Middle frontal gyrus (tissue), 1 donor: ENCODE measurements around the gene LEMD2.

Source experiments
- DNase-seq: peaks from one replicate; pipeline ENCODE4 v3.0.0-alpha.2; 2015; ENCODE audit warnings: low spot score; ENCODE audit errors: extremely low spot score

LEMD2 gene

GRCh38 chr6:33820243-33820642 lies 31.3 kb upstream of the LEMD2 start:
- no peak for DNase-seq

DNA sequence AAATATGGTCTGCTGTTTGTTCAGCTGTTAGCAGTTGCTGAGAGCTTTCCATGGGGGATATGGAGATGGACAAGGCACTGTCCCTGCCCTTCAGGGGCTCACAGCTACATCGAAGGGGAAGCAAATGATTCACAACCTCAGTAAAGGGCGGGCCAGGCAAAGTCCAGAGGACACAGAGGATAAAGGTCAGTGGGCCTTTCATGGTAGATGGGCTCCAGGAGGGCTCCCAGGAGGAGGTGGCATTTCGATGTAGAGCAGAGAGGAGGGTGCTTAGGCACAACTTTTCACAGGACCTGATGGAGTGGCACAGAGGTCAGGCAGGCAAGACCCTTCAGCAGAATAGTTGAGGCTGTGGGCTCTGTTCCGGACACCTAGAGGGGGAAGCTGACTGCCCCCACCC lies 30.1 kb upstream of the LEMD2 start:
- DNase-seq, result no peak

DNA sequence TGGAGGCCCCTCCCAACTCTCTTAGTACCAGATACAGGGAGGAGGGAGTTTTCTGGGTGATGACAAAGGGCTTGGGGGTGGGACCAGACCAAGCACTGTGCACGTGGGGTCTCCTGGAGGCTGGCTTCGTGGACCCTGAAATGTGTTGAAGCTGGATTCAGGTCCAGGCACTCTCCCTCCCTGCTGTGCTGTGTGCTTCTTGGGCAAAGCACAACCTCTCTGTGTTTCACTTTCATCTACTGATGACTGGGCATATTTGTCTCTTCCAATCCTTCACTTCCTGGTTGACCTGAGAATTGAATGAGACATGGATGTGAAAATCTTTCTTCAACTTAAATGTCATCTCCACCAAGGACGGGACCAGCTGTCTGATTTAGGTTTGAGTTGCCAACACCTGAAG lies 29.4 kb upstream of the LEMD2 start:
- no peak for DNase-seq

GRCh38 chr6:33817489-33817888 lies 28.6 kb upstream of the LEMD2 start:
- no peak for DNase-seq

- DNase-seq, result no peak
These were observed 28.0 kb upstream of the LEMD2 start for GRCh38 chr6:33816911-33817310.

GRCh38 chr6:33815854-33816253 lies 26.9 kb upstream of the LEMD2 start:
- no peak for DNase-seq

DNA sequence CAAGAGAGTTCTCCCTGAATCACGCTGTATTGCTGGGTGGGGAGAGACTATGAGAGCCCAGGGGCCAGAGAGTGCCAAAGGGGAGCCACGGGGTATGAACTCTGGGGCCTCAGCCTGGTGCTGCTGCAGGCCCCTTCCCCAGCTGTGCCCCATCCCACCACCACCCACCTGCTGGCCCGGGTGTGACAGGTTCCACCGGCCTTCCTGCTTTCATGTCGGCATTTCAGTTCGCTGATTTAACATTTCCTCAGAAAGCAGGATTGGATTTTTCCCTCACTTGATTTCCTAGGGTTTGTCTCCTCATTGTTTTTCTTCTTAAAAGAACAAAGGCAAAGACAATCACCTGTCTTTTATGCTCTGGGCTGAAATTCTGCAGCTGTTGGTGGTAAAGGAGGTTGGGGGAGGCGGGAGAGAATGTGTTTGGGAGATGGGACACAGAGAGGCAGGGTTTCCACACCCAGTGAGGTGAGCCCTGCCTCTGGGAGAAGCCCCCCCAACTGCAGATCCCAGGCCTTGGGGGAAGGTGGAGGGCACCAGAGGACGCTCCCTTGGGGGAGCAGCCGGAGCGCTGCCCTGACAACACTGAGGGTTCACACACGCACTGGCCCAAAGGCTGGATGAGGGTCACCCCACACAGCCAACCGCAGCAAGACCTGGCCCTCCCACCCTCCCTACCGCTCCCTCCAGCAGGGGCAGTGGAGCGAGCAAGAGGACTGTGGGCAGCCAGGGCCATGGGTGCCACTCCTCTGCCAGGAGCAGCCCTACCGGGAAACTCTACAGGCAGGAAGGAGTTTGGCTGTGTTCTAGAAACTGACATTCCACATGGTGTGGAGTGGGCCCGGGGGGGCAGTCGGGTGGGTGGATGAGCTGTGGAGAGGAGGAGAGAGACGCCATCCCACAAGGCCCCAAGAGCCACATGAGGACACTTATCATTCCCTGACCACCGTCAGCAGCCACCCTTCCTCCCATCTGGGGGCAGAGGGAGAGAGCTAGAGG lies 25.4 kb upstream of the LEMD2 start:
- no peak for DNase-seq

DNA sequence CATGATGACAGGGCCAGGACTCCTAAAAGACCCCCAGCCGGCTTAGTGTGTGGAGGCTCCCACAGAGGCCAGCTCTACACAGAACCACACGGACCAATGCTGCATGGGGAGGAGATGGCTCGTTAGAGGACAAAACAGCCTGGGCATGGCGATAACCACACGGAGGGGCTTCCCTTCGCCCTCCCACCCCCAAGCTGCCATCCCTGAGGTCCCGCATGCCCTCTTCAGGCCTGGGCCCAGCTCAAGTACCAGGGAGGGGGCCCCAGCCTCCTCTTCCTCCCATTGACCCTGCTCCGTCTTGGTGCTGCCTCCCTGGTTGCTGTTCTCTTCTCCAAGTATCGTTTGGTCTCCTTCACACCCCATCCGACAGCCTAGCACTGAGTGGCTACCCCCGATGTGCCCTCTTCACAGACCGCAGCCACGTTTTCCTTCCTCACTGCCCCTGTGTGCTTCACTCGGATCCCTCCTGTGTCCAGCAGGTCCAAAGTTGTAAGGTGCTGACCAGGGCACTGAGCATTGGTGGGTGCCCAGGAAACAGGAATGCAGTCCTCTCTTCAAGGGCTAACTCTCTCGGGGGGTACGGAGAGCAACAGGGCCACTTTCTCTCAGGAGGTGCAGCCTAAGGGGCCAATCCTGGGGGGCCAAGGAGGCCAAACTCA lies 24.4 kb upstream of the LEMD2 start:
- no peak for DNase-seq

DNA sequence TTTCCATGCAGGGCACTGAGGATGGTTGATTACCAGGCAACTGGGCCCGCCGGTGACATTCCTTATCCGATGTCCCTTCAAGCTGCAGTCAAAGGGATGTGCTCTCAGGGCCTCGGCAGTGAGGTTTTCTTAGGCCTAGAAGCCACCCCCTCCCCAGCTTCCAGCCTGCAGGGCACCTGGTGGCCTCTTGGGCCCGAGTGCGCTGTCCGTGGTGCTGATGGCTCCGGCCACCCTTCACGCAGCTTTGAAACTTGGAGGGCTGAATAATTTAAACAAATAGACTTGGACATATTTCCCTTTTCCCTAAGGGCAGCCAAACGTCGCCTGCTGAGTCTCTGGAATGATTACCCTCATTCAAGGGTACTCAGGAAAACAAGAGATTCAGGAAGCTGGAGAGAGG lies 23.7 kb upstream of the LEMD2 start:
- no peak for DNase-seq

DNA sequence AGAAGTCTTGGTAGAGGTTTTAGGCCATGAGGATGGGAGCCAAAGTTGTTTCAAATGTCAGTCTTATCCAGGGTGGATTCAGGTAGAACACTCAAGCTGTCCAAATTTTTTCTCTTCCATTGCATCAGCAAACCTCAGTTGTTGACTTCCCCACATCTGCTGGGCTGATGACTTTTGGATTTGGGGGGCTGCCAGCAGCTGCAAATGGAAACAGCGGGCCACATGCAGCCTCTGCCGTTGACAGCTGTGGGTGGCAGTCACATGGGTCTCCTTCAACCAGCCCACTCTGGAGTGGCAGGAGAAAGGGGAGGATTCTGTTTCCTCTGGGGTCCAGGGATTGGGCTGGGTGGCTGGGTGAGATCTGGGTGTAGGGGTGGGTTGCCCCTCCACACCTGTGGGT lies 20.7 kb upstream of the LEMD2 start:
- no peak for DNase-seq

DNA sequence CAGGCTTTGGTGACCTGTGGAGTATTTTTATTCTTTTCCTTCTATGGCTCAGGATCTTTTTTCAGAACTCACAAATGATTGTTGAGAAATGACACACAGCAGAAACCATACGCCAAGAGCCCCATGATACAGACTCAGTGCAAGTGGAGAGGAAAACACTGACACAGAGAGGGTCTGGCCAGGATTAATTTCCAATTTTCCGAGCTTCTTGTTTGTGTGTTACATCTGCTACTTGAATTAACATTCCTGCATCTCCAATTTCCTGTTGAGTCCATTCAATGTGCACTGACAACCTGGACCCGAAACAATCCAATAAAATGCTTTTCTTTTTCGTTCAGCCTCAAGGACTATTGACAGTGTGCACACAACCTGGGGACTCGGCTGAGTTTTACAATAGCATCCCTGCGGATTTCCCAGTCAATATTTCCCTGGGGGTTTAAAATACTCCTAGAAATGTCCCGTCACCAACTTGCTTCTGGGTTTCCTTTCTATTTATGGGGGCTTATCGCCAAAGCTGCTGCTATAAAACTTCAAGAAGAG lies 19.8 kb upstream of the LEMD2 start:
- no peak for DNase-seq

DNA sequence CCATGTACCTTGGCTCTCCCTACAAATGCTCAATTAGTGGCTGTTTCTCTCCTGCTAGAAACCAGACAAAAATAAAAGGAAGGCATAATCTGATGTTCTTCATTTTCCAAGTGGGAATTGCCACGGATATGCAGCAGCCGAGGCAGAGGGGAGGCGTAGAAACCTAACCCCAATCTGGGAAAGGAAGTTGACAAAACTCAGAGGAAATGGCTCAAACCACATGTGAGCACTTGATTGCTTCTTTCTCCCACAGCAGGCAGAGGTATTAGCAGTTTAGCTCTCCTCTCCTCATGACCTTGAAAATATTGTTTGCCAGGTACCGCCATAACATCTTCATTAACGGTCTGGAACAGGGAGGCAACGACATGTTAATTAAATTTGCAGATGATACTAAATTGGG lies 18.7 kb upstream of the LEMD2 start:
- no peak for DNase-seq

DNA sequence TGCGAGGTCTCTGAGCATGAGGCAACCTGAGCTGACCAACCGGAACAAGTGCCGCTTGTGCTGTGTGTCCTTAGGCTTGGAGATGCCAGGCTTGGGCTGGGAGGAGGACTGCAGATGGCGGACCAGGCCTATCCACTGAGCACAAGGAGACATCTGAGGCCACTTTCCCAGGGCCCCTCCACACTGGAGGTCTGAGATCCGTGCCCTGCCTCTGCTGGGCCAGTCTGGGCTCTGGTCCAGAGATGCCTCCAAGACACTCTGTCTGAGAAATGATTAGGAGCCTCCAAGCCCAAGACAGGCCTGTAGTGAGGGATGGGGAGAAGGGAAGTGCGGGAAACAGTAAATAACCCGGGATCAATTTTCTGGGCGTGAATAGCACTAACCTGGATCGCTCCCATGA lies 17.9 kb upstream of the LEMD2 start:
- DNase-seq, result no peak

GRCh38 chr6:33803571-33804053 lies 14.7 kb upstream of the LEMD2 start, which contains the start of gene MLN:
MLN (minus strand) TSS chr6:33804003; CDS start chr6:33801163, 2,840 bp downstream.
- DNase-seq, result no peak

DNA sequence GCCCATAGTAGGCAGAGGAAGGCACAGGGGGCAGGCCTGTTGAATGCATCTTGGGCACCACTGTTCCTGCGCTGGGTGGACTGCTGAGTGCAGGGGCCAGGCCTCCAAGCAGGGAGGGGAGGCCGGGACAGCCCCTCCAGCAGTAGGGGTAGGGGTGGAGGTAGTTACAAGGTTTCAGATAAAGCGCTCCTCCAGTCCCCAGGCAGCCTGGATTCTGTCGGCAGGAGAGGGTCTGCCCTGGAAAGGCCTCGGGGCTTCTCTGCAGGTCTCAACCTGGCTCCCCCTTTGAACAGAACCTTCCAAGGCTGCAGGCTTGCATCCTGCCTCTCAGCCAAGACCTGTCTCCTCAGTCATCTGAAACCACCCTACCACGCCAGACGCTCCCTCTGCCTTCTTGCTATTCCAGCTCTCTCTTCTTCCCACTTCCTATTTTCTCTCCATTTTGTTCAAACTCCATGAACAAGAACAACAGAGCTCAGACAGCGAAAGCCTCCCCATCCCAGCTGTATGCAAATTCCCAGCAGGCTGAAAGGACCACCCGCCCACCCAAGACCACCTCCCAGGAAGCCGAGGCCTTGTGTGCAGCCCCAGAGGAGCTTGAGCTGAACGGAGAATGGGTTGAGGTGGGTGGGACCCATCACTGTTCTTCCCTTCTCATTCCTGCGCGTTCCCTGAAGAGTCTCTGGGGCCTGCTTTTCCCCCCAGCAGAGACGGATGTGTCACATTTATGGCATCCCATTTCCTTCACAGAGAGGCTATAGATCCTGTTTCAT lies 13.4 kb upstream of the LEMD2 start:
- DNase-seq, result no peak

DNA sequence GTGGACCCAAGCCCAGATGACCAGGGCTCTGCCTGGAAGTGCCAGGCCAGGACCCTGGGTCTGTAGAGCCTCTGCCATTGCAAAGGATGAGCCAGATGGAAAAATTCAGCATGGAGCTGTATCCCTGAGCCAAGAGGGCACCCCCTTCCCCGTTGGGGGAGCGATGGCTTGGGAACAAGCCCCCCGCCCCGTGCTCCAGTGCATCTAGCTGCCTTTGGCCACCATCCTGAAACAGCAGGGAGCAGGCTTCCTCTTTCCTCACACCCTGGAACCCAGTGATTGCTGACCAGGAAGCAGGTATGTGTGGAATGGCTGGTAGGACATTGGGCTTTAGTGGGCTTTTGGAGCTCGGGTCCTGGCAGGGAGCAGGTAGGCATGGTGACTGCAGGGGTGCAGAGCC lies 12.7 kb upstream of the LEMD2 start:
- DNase-seq, result no peak

DNA sequence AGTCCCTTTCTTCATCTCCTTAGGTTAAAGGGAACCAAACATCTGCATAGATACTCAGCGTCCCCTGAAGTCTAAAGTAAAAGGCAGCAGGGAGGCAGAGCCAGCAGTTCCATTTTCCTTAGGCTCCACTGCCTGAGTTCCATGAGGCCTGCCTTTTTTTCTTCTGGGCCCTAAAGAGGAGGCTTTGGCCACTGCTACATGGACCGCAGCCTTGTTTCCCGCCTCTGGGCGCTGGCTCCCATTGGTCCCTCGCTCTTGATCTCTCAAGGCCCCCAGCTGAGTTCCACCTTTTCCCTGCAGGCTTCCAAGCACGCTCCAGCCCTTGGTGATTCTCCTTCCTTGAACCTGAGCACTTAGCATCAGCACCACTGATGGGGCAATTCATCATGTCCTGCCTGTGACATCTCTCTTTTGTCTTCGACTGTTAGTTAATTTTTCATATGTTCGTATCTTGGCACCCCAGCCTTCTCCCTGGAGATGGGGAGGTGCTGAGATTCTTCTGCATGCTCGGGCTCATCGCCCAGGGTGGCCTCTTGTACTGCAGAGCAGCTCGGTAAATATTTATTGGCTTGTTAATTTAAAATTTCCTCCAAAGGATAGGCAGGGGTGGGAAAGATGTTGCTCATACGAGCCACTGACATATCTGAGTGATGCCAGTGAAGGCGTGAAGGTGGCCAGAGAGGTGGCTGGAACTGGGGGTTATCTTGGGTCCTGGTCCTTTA lies 11.5 kb upstream of the LEMD2 start:
- no peak for DNase-seq

- DNase-seq, result no peak
These were observed 10.7 kb upstream of the LEMD2 start for GRCh38 chr6:33799454-33800113.

GRCh38 chr6:33798343-33798848 lies 9.5 kb upstream of the LEMD2 start:
- DNase-seq, result no peak
